Stimulated activated CD4-positive, alpha-beta T cell treated with anti-CD3 and anti-CD28 coated beads, TNF-alpha, amount 100 ng/mL, for 4 hours (primary cell): ENCODE results near the gene MAPK10.

Source experiments
- DNase-seq, 3 experiments: peaks; one replicate each; pipeline ENCODE4 v3.0.0-alpha.2; 2020; ENCODE audit warnings: low read depth in 3 of 3

The MAPK10 gene

GRCh38 chr4:86359944-86360478, at the start of gene MAPK10:
TSS of gene MAPK10 (minus strand) at chr4:86360053.
- peak in 2 of 3 experiments; percentile 2 to 5 for DNase-seq

DNA sequence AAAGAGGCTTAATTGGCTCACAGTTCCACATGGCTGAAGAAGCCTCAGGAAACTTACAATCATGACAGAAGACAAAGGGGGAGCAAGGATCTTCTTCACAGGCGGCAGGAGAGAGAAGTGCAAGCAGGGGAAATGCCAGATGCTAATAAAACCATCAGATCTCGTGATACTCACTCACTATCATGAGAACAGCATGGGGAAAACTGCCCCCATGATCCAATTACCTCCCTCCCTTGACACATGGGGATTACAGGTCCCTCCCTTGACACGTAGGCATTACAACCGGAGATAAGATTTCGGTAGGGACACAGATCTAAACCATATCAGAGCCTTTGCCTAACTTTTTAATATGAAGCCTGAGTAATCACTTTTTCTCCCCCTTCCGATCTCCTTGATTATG, 43.7 kb upstream of the MAPK10 start:
- DNase-seq, result no peak

DNA sequence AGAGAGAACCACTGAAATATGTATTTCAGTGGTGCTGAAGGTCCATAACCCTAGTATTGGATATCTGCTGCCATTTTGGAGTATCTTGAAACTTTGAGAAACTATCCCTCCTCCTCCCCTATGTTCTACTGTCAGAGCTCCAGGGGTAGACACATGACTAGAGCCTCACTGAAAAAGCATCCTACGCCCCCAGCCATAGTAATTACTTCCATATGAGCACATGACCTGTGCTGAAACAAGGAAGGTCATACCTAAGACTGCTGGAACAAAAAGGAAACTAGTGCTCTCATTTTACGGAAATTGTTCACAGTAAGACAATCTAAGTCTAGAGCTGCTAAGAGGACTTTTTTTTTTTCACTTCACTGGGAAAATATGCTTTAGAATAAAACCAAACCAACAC, 42.0 kb upstream of the MAPK10 start:
- DNase-seq, result no peak

- DNase-seq, result no peak
These were observed 40.4 kb upstream of the MAPK10 start for GRCh38 chr4:86400216-86400615.

DNA sequence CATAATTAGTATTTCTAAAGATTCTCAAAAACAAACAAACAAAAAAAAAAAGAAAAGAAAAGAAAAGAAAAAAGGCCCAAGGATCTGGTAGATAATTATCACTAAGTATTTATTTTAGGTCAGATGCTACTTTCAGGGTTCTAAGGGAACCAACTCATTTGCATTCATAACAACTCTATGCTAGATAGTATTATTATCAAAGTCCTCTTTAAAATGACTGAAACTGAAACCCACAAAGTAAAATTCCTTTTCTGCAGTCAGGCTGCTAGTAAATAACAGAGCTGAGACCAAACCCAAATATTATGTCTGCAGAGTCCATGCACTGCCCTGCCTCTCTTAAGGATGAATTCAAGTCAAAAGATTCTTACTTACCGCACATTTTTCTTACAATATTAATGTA, 38.3 kb upstream of the MAPK10 start:
- no peak for DNase-seq

GRCh38 chr4:86393749-86394148, 33.9 kb upstream of the MAPK10 start:
- no peak for DNase-seq

DNA sequence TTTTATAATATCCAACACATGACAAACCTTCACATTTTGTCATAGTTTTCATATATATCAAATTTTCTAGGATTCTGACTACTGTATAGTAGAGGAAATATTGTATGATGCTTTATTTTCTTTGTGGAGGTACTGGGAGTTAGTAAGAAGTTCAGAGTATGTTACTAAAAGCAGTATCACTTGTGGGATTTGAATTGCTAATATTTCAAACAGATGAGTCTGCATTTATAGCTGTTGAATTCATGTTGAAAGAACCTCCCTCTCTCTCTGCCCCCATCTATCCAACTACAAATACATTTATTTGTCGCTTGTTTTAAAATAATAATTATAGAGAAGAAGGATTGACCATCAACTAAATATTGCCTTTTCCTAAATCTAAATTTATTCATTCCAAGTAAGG, 29.8 kb upstream of the MAPK10 start:
- DNase-seq, result no peak

DNA sequence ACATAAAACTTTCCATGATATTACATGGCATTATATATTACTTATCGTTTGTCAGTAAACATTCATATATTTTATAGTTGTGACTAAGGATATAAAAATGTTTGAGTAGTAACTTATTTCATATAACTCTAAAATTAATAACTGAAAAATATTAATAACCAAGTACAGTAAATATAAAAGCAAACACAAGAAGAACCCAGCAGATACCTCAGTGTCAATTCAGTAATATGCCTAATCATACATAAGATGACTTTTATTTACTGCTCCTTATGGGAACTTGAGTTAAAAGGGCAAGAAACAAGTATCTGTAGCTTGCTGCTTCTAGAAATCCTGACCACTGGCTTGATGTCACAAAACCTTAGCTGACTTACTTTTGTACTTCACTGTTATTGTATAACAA, 28.4 kb upstream of the MAPK10 start:
- DNase-seq, result no peak

- DNase-seq, result no peak
These were observed 27.1 kb upstream of the MAPK10 start for GRCh38 chr4:86386817-86387415.

- DNase-seq, result no peak
These were observed 26.3 kb upstream of the MAPK10 start for GRCh38 chr4:86386201-86386600.

GRCh38 chr4:86381431-86381830, 21.6 kb upstream of the MAPK10 start:
- DNase-seq, result no peak

DNA sequence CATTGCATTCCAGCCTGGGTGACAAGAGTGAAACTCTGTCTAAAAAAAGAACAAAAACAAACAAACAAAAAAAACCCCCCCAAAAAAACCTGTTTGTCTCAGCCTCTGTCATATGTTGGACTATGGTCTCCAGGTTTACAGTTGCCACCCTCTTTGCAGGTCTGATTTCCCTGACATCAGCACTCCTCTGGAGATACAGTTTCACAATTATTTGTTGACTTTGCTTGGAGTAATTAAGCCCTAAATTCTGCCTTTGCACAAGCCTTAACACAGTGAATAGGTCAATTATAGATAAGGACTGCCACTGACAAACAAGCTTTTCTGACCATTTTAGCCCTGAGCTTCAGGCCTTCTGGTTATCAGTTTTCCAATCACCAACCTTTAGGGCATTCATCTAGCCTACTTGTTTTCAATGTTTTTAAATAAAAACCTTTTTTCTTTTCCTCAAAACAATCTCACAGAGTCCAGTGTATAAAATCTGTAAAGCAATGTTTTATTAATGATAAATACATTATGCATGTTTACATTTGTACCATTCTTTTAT, 20.4 kb upstream of the MAPK10 start:
- no peak for DNase-seq

DNA sequence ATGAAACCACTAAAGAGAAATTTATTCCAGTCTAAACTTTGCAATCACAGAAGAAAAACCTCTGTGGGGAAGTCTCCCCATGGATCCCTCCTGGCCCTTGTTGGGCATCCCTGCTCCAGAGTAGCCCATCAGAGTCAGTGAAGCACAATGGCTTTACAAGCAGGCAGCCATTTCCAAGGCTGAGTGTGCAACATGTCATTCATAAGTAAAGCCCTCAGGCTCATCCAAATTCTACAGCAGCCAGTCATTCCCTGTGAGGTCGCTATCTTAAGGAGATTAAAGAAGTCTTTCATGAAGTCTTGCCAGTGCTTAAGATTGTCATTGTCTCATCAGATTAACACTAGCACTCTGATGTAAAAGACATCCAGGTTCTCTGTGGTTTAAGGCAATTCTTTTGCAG, 17.0 kb upstream of the MAPK10 start:
- no peak for DNase-seq

GRCh38 chr4:86368433-86368832, 8.6 kb upstream of the MAPK10 start:
- DNase-seq, result no peak

DNA sequence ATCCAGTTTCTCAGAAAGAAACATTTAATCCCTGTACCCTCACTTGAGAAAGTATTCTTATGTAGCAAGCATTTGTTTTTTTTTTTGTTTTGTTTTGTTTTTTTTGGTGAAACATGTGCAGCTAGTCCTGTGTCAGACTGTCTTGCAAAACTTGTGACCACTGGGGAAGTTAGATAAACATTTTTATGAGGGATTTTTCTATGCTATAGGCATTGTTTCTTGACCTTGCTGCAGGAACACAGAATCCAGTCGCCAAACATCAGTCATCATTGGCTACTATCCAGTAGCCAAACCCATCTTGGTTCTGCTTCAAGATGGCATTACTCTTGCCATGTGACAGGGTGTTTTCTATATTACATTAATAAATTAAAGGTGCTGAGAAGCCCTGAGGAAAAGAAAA, 7.7 kb upstream of the MAPK10 start:
- DNase-seq, result no peak

DNA sequence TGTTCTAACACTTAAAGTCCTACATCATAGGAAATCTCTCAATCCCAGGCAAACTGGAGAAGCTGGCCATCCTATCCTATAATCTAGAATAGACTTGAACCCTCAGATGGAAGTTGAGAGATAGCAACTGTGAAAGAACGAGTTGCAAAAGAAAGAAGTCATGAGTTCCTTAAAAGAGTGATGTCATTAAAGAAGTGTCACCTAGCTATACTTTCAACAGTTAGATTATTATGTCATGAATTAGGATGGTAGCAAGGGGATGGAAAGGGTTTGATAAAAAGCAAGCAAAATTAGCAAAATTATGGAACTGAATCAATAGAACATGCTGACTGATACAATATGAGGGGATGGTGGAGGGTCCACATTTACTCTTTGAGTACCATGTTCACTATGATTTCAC, 7.1 kb upstream of the MAPK10 start:
- DNase-seq, result no peak

DNA sequence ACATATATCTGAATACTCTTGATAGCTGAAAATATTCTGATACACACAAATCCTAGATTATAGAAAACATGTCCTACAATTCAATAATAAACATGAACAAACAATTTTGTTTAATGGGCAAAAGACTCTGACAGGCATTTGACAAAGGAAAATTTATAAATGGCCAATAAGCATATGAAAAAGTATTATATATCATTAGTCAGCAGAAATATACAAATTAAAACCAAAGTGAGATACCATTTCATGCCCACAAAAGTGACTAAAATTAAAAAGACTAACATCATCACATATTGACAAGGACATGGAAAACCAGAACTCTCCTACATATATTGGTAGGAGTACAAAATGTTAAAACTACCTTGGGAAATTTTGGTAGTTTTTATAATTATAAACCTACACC, 2.7 kb upstream of the MAPK10 start:
- DNase-seq, result no peak

DNA sequence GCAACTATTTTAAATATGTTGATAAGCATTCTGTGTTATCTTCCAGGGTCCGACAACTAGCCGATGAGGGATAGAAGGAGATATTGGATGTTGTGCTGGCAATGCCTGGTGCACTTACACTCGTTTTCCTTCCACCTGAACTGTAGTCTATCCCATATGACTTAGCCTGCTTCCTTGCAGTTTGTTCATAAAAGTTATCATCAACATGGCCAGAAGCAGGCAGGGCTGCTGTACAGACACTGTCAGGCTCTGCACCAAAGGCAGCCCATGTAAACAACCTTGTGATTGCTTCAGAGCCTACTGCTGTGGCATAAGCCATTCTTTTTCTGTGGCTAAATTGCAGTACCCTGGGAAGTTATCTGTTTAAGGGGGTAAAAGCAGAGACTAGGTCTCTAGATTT, 1.6 kb downstream of the MAPK10 start:
- no peak for DNase-seq

- no peak for DNase-seq
These were observed 2.2 kb downstream of the MAPK10 start for GRCh38 chr4:86357608-86358007.

DNA sequence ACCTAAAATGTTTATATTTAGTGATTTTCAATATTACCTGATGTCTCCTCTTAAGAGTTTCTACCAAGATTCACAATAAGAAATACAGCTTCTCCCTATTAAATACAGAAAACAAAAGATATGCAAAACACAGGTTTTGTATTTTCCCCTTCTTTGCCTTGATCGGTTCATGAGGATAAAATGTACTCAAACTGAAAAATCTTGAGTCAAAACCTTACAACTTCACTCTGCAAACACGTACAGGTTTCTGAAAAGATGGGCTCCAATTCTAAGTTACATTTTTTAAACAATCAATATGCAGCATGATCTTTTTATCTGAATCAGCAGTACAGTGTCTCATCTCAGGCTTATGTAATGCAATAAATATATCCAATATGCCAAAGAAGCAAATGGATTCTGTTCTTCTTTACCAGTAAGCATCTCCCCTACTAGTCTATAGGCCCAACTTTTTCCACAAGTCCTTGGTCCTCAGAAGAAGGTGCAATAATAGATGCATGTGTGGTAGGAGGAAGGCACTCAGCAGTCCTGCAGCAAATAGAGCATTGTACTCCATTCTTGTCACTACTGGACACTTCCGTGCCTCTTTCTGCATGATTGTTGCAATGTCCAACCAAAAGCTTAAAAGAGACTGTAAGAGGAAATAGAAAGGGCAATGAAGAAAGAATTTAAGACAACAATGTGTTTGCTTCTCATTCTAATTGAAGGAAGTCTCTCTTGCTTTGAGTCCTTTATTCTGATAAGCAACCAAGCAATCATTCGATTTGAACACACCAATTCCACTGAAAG, 3.2 kb downstream of the MAPK10 start:
- DNase-seq, result no peak

DNA sequence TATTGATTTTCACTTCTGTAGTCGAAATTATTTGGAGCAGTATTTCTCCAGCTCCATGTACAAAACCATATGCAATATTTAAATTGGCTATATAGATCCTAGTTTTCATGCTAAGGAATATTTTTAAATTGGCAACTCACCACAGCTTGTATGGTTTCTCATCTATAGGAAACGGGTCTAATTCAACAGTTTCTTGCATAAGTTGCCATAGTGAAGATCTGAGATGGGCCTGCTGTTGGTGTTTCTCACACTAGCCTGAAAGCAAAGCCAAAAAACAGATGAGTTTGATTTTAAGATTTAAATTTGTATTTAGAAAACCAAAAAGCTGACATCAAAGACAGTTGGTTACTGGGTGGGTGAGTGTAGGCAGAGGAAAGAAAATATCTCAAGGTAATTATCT, 5.5 kb downstream of the MAPK10 start:
- DNase-seq, result no peak

DNA sequence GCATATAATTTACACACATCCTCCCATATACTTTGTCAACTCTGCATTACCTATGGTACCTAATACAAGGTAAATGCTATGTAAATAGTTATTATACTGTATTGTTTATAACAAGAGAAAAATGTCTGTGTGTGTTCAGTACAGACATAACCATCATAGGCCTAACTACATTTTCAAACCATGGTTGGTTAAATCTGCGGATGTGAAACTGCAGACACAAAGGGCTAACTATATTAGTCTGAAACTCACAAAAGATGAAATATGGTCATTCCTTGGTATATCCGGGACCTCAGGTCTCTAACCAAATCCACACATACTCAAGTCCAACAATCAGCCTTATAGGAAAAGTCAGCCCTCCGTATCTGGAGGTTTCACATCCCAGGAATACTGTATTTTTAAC, 13.5 kb downstream of the MAPK10 start:
- DNase-seq, result no peak

GRCh38 chr4:86344127-86344526, 15.7 kb downstream of the MAPK10 start:
- no peak for DNase-seq
